Uterus (tissue), 4 donors: Measurements from ENCODE around the gene ZNRF2. TPM values are rescaled to one million over a fixed set of nuclear protein-coding genes. Genes with fewer than 3 reads are reported as not detected.
A peak's percentile ranks its signal among the peaks of the same experiment; 100 is the strongest.

Source experiments
- DNase-seq, 2 donors: peaks; one replicate each; pipeline ENCODE4 v3.0.0-alpha.2; 2019 to 2020
- H3K27ac ChIP-seq, 2 donors: fragments of 200-600 bp; sonication (generic); 1 replicate in 1 of 2; 2 replicates in 1 of 2; pipeline ENCODE4 v1.5.1; 2016 to 2018
- H3K27me3 ChIP-seq, 2 donors: fragments of 200-600 bp; sonication (generic); one replicate each; pipeline ENCODE4 v1.5.1; 2018 to 2019; ENCODE audit warnings: control low read depth in 1 of 2
- H3K36me3 ChIP-seq, 2 donors: fragments of 200-600 bp; sonication (generic); one replicate each; pipeline ENCODE4 v1.5.1; 2019; ENCODE audit warnings: control low read depth in 1 of 2
- H3K4me1 ChIP-seq, 2 donors: fragments of 200-600 bp; sonication (generic); one replicate each; pipeline ENCODE4 v1.5.1; 2018 to 2019; ENCODE audit warnings: control low read depth in 1 of 2
- H3K4me3 ChIP-seq, 2 donors: fragments of 200-600 bp; sonication (generic); 1 replicate in 1 of 2; 2 replicates in 1 of 2; pipeline ENCODE4 v1.5.1; 2018 to 2019; ENCODE audit warnings: mild to moderate bottlenecking in 1 of 2
- H3K9me3 ChIP-seq, 2 donors: fragments of 200-600 bp; sonication (generic); one replicate each; pipeline ENCODE4 v1.5.1; 2019; ENCODE audit warnings: control low read depth in 1 of 2
- CTCF ChIP-seq, 4 experiments: fragments of 200-600 bp in 2 of 4; fragments of 450-650 bp in 2 of 4; sonication (generic) in 2 of 4; IDR thresholded peaks; one replicate each; pipeline ENCODE4 v1.5.1; 2016 to 2019; ENCODE audit warnings: antibody characterized with exemption in 4 of 4, mild to moderate bottlenecking in 2 of 4, moderate library complexity in 1 of 4
- POLR2A ChIP-seq, 2 donors: fragments of 450-650 bp; IDR thresholded peaks; one replicate each; pipeline ENCODE4 v1.6.1; 2016; ENCODE audit warnings: antibody characterized with exemption in 2 of 2, mild to moderate bottlenecking in 1 of 2, moderate library complexity in 1 of 2
- intact Hi-C: fragments of 100-400 bp; cut with DNase I; formaldehyde crosslinking; loops from one replicate; pipeline ENCODE4 v1.15.1; 2023; ENCODE audit warnings: low total_unique reads
- total RNA-seq, 4 donors: library from RNA; depleted of rRNA in 3 of 4; stranded (reverse); fragments of >200 nt in 3 of 4; gene quantifications; one replicate each; pipeline versions ENCODE4 v1.1.0 to v1.2.4, GENCODE V29; 2014 to 2023
- donor health status: DM: yes; HTN: yes; CAD: no.

ZNRF2 gene
- total RNA-seq, 4 donors from 2014 or later, result 22.0 to 40.6 (median 27.3) TPM

DNA sequence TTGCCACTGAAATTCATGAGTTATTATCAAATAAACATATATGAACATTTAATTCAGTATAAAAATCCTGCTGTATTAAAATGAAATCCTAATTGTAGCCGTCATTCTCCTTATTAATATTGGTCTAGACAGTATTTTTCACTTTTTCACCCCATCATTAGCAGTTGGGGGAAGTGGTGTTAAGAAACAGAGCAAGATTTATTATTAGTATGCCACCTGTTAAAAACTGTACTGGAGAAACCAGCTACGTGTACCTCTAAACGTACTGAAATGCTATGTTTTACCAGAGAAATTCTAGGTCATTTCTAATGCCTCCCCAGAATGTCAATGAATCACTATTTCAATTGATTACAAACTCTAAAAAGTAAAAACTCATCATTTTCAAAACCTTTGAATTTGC is 9.8 kb upstream of the ZNRF2 start:
- no peaks in the 10 kb centered on the region for H3K4me1 ChIP-seq
- no peak overlapping the region for H3K27ac ChIP-seq

DNA sequence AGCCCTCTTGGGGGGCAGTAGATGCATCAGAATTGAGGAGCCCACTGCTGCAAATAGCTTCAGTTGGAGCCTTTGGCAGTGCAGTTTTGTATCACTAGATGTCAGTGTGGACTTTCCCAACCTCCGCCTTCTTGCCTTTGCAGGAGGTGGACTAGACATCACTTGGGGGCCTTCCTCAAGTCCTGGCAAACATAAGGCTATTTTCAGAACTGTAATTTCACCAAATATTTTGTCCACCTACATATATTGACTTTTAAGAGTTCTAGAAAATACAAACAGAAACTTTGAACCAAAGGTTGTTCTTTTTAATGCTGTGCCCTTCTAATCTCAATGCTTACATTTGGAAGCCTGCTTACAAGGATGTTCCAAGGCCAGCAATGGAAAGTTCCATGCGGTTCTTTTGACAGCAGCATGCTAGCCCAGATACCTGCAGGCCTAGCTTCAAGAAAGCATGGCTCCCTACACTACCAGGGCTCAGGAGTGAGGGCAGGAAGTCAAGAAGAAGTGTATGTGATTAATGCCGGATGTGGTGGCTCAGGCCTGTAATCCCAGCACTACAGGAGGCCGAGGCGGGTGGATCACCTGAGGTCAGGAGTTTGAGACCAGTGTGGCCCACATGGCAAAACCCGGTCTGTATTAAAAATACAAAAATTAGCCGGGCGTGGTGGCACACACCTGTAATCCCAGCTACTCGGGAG is 8.0 kb upstream of the ZNRF2 start:
- DNase-seq, result peak; percentile 35 to 45
- TF ChIP-seq CTCF (IDR thresholded peaks at IDR 0.05), result peak; percentile 63 to 69 (median 66)
- no peak for TF ChIP-seq POLR2A (IDR thresholded peaks at IDR 0.05)
- Histone ChIP-seq H3K9me3 (no peaks in the 10 kb centered on the region), H3K4me3 (no peak overlapping the region), H3K27ac (no peak overlapping the region), H3K27me3 (no peaks in the 10 kb centered on the region), H3K4me1 (no peaks in the 10 kb centered on the region), H3K36me3 (no peaks in the 10 kb centered on the region)
- intact Hi-C loops, result no loop called here

More for the DNA sequence above, 9.8 kb upstream of the ZNRF2 start:
- no peaks in the 10 kb centered on the region for H3K36me3 ChIP-seq
- intact Hi-C loops, result no loop called here
- no peaks in the 10 kb centered on the region for H3K9me3 ChIP-seq
- DNase-seq, result no peak
- H3K27me3 ChIP-seq, result no peaks in the 10 kb centered on the region
- H3K4me3 ChIP-seq, result no peak overlapping the region
- TF ChIP-seq CTCF (IDR thresholded peaks at IDR 0.05) (no peak), POLR2A (IDR thresholded peaks at IDR 0.05) (no peak)

GRCh38 chr7:30278376-30278775 is 6.0 kb upstream of the ZNRF2 start:
- Histone ChIP-seq H3K4me3 (no peak overlapping the region), H3K27me3 (no peaks in the 10 kb centered on the region), H3K36me3 (no peaks in the 10 kb centered on the region), H3K4me1 (no peaks in the 10 kb centered on the region), H3K9me3 (no peaks in the 10 kb centered on the region), H3K27ac (no peak overlapping the region)
- TF ChIP-seq CTCF (IDR thresholded peaks at IDR 0.05) (no peak), POLR2A (IDR thresholded peaks at IDR 0.05) (no peak)
- DNase-seq, result no peak
- intact Hi-C loops, result no loop called here

DNA sequence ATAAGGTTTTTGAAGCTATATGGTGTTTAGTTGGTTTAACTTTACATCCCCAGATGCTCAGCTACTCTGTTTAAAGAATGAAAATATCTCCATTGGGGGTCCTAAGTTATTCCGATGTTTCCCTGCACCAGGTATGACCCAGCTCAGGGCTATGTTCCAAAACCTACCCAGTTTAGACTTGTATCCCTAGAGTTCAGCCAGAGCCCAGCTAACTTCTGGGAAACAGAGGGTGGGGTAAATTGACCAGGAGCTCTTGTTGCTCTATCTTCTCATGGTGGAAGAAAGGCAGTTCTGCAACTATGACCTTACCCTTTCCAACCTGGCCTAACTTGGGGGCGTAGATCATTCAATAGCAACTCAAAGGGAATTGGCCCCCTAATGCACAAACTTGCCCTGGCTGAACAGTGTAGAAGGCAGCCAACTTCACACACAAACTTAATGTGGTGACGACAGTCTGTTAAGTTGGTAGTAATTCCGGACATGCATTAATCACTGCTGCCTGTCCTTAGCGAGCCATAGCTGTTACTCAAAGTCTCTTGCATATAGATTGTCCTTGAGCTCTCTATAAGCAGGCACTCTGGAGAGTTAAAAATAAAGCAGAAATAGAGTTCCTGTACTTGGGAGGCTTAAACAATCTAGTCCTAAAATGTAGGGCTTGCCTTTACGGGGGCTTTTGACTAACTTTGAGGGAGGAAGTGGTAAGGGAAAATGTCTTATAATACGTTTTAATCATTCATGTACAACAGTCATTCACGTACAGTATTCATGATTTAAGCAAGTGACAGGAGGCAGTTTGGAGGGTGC is 5.3 kb upstream of the ZNRF2 start:
- Histone ChIP-seq H3K4me3 (no peak overlapping the region), H3K9me3 (no peaks in the 10 kb centered on the region), H3K27me3 (no peaks in the 10 kb centered on the region), H3K4me1 (no peaks in the 10 kb centered on the region), H3K27ac (no peak overlapping the region), H3K36me3 (no peaks in the 10 kb centered on the region)
- DNase-seq, result no peak
- intact Hi-C loops, result no loop called here
- TF ChIP-seq POLR2A (IDR thresholded peaks at IDR 0.05) (no peak), CTCF (IDR thresholded peaks at IDR 0.05) (no peak)

GRCh38 chr7:30279653-30279904 is 4.8 kb upstream of the ZNRF2 start:
- Histone ChIP-seq H3K36me3 (no peaks in the 10 kb centered on the region), H3K27ac (no peak overlapping the region), H3K4me3 (no peak overlapping the region), H3K27me3 (no peaks in the 10 kb centered on the region), H3K4me1 (no peaks in the 10 kb centered on the region), H3K9me3 (no peaks in the 10 kb centered on the region)
- no peak for TF ChIP-seq POLR2A (IDR thresholded peaks at IDR 0.05)
- TF ChIP-seq CTCF (IDR thresholded peaks at IDR 0.05), result no peak
- DNase-seq, result no peak
- intact Hi-C loops, result no loop called here
